OCI-LY7 (cell line): Measurements from ENCODE around the gene CDX1. TPM values are rescaled to one million over a fixed set of nuclear protein-coding genes. Genes with fewer than 3 reads are reported as not detected.

Experiments used
- BruUV-seq: library from RNA; stranded (reverse); fragments of 400-500 nt; replicated peaks from 2 replicates; lab custom pipeline; 2021; lab: Mats Ljungman, UMichigan
- CTCF ChIA-PET: fragments of 300-600 bp; sonication (Branson Sonifier 250); formaldehyde crosslinking; loops from one replicate; lab custom pipeline; 2022; ENCODE audit warnings: antibody characterized with exemption; ENCODE audit not compliant: unreplicated experiment; lab: Charles Lee
- POLR2A ChIA-PET: fragments of 300-600 bp; sonication (Branson Sonifier 250); formaldehyde crosslinking; loops from one replicate; lab custom pipeline; 2022; ENCODE audit warnings: antibody characterized with exemption; lab: Charles Lee
- DNase-seq: peaks from one replicate; pipeline ENCODE4 v3.0.0-alpha.2; 2015; ENCODE audit warnings: low spot score
- H2AFZ ChIP-seq: fragments of 200-600 bp; sonication (generic), shearing (Covaris generic); 2 replicates; pipeline ENCODE4 v1.6.1; 2014; ENCODE audit warnings: mild to moderate bottlenecking, antibody characterized with exemption, low read length, moderate library complexity
- H3K27ac ChIP-seq: fragments of 200-600 bp; sonication (generic); 2 replicates; pipeline ENCODE4 v1.5.1; 2014; ENCODE audit warnings: mixed run types, low read depth, mild to moderate bottlenecking, moderate library complexity, low read length, inconsistent platforms; ENCODE audit not compliant: poor library complexity, severe bottlenecking
- H3K36me3 ChIP-seq: fragments of 200-600 bp; sonication (generic); 2 replicates; pipeline ENCODE4 v1.6.1; 2014; ENCODE audit warnings: mild to moderate bottlenecking, antibody characterized with exemption, low read length, moderate library complexity, mixed read lengths; ENCODE audit not compliant: insufficient read depth
- H3K4me1 ChIP-seq: fragments of 200-600 bp; sonication (generic); 2 replicates; pipeline ENCODE4 v1.5.1; 2014; ENCODE audit warnings: mild to moderate bottlenecking, low read length; ENCODE audit not compliant: insufficient read depth, poor library complexity, severe bottlenecking
- H3K4me2 ChIP-seq: fragments of 200-600 bp; sonication (generic); 2 replicates; pipeline ENCODE4 v1.6.1; 2014; ENCODE audit warnings: mild to moderate bottlenecking, low read length
- H3K4me3 ChIP-seq: fragments of 200-600 bp; sonication (generic); 2 replicates; pipeline ENCODE4 v1.5.1; 2014; ENCODE audit warnings: mild to moderate bottlenecking, low read depth, low read length; ENCODE audit not compliant: poor library complexity, severe bottlenecking
- H3K79me2 ChIP-seq: fragments of 200-600 bp; sonication (generic); 2 replicates; pipeline ENCODE4 v1.6.1; 2016; ENCODE audit warnings: low read depth, mild to moderate bottlenecking, low read length, moderate library complexity, mixed read lengths; ENCODE audit not compliant: insufficient read depth
- H3K9me2 ChIP-seq: fragments of 200-600 bp; sonication (generic); 2 replicates; pipeline ENCODE4 v1.6.1; 2016; ENCODE audit warnings: mild to moderate bottlenecking, low read length, mixed read lengths; ENCODE audit not compliant: insufficient read depth
- H3K9me3 ChIP-seq: fragments of 200-600 bp; sonication (generic); 2 replicates; pipeline ENCODE4 v1.6.1; 2014; ENCODE audit warnings: mild to moderate bottlenecking, mixed run types, low read length, mixed read lengths
- H4K20me1 ChIP-seq: fragments of 200-600 bp; sonication (generic); 2 replicates; pipeline ENCODE4 v1.6.1; 2014; ENCODE audit warnings: mild to moderate bottlenecking, antibody characterized with exemption, low read length, moderate library complexity, mixed read lengths; ENCODE audit not compliant: insufficient read depth
- EZH2phosphoT487 ChIP-seq: fragments of 200-600 bp; sonication (generic); IDR thresholded peaks from 2 replicates; pipeline ENCODE4 v1.6.1; 2018; ENCODE audit warnings: low read depth, borderline replicate concordance, mild to moderate bottlenecking, mixed run types, antibody characterized with exemption, low read length, moderate library complexity, mixed read lengths
- intact Hi-C: fragments of 100-400 bp; cut with micrococcal nuclease; formaldehyde crosslinking; loops from one replicate; pipeline ENCODE4 v1.10.0; 2022; ENCODE audit not compliant: unreplicated experiment
- total RNA-seq, 2 experiments: library from RNA; depleted of rRNA in 1 of 2; stranded (reverse); fragments of >200 nt in 1 of 2; shearing (Covaris generic) in 1 of 2; gene quantifications; 2 replicates each; pipeline ENCODE4 v1.2.3, GENCODE V29; 2014 to 2022
- TF ChIP-seq, protein P1 (sequence below): fragments of 200-600 bp; sonication (generic); conservative IDR thresholded peaks from 2 replicates; pipeline ENCODE4 v1.5.1; 2014; ENCODE audit warnings: mild to moderate bottlenecking, antibody characterized with exemption, low read length, moderate library complexity, mixed read lengths

Gene CDX1
- total RNA-seq, 2 experiments from 2014 or later = not detected

DNA sequence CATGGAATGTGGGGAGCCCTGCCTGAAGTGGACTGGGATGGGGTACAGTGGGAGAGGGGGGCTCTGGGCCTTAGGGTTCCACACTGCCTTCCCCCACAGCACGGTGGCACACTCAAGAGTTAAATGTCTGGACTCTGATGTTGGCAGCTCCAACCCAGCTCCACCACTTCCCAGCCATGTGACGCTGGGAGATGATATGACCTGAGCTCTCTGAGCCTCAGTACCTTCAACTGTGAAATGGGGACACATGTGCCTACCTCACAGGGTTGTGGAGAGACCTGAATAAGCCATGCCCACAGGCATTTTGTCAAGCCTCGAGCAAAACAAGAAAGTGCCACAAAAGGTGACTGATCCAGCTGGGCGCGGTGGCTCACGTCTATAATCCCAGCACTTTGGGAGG is 7.5 kb upstream of the CDX1 start:
- DNase-seq = no peak
- no peaks in the 10 kb centered on the region for H3K36me3 ChIP-seq
- H3K9me2 ChIP-seq = no peaks in the 10 kb centered on the region
- intact Hi-C loops = no loop called here
- peaks cover 18% of the 10 kb centered on the region for H3K4me1 ChIP-seq
- CTCF ChIA-PET = interaction anchor here (0.6 kb wide), 2 partner anchors 9 to 60 kb away, joined by 3 to 4 read pairs; no protein-coding TSS in a partner anchor
- no peak for TF ChIP-seq EZH2phosphoT487
- TF ChIP-seq, protein P1, sequence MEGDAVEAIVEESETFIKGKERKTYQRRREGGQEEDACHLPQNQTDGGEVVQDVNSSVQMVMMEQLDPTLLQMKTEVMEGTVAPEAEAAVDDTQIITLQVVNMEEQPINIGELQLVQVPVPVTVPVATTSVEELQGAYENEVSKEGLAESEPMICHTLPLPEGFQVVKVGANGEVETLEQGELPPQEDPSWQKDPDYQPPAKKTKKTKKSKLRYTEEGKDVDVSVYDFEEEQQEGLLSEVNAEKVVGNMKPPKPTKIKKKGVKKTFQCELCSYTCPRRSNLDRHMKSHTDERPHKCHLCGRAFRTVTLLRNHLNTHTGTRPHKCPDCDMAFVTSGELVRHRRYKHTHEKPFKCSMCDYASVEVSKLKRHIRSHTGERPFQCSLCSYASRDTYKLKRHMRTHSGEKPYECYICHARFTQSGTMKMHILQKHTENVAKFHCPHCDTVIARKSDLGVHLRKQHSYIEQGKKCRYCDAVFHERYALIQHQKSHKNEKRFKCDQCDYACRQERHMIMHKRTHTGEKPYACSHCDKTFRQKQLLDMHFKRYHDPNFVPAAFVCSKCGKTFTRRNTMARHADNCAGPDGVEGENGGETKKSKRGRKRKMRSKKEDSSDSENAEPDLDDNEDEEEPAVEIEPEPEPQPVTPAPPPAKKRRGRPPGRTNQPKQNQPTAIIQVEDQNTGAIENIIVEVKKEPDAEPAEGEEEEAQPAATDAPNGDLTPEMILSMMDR = no peak
- no peaks in the 10 kb centered on the region for H3K79me2 ChIP-seq
- no peak overlapping the region for H3K4me3 ChIP-seq
- H3K9me3 ChIP-seq = no peaks in the 10 kb centered on the region
- no peak overlapping the region for H3K27ac ChIP-seq
- POLR2A ChIA-PET = interaction anchor here (0.9 kb wide), 1 partner anchor 254 kb away, joined by 3 read pairs; the partner anchor contains the start of gene CD74
- H4K20me1 ChIP-seq = no peaks in the 10 kb centered on the region
- H3K4me2 ChIP-seq = no peak overlapping the region
- H2AFZ ChIP-seq = no peak overlapping the region
- BruUV-seq = no TSS peak

DNA sequence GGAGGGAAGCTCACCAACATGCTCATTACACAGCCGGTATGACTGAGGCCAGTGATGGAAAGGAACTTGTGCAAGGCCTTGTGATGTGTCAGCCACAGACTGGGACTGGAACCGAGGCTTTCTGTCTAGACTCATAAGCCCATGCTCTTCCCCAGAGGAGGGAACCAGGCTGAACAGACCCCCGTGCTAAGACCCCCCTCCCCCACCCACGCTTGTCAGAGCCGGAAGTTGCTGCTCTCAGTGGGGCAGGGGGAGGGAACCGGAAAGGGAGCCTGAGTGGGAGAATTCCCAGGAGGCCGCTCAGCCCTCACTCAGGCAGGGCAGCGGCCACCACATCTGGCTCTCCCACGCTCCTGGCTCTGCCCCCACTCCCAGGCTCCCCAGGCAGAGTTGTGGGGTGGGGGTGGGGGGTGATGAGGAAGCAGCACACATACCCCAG is 6.8 kb upstream of the CDX1 start:
- 0 out of 2 replicates have a peak overlapping the region, but pooled peaks have one; percentile 6 for H2AFZ ChIP-seq

More for the DNA sequence above, 6.8 kb upstream of the CDX1 start:
- H3K4me2 ChIP-seq = peak overlapping the region; percentile 6; the same call in 1 of the 2 replicates
- no peak overlapping the region for H3K4me3 ChIP-seq
- H3K79me2 ChIP-seq = no peaks in the 10 kb centered on the region
- intact Hi-C loops = no loop called here
- no peaks in the 10 kb centered on the region for H3K36me3 ChIP-seq
- CTCF ChIA-PET = interaction anchor here (0.6 kb wide), 1 partner anchor 686 kb away, joined by 3 read pairs; no protein-coding TSS in a partner anchor
- no peak for TF ChIP-seq EZH2phosphoT487
- TF ChIP-seq, protein P1 = no peak
- POLR2A ChIA-PET = interaction anchor here (0.7 to 0.9 kb wide), 2 partner anchors 34 to 253 kb away, joined by 3 to 4 read pairs; partner anchors contain the start of gene CD74
- no peaks in the 10 kb centered on the region for H4K20me1 ChIP-seq
- H3K4me1 ChIP-seq = peaks cover 14% of the 10 kb centered on the region
- H3K27ac ChIP-seq = no peak overlapping the region
- DNase-seq = peak; percentile 38
- H3K9me2 ChIP-seq = no peaks in the 10 kb centered on the region
- BruUV-seq = no TSS peak
- H3K9me3 ChIP-seq = no peaks in the 10 kb centered on the region
